CD14-positive monocyte (primary cell): ENCODE results near the gene POLD4. TPM values are rescaled to one million over a fixed set of nuclear protein-coding genes. Genes with fewer than 3 reads are reported as not detected.
A peak's percentile ranks its signal among the peaks of the same experiment; 100 is the strongest.

Experiments
- DNase-seq, 3 donors: peaks; one replicate each; pipeline ENCODE4 v3.0.0-alpha.2; 2011 to 2022
- H2AFZ ChIP-seq: 2 replicates; pipeline ENCODE4 v1.6.0; 2012; ENCODE audit warnings: mild to moderate bottlenecking, low read depth, low read length, inconsistent platforms; ENCODE audit not compliant: insufficient read depth, poor library complexity, severe bottlenecking
- H3K27ac ChIP-seq, 2 donors: 1 replicate in 1 of 2; 2 replicates in 1 of 2; pipeline ENCODE4 v1.5.1; 2012 to 2013; ENCODE audit warnings: low read length in 2 of 2, control low read depth in 1 of 2, inconsistent platforms in 1 of 2, low read depth in 1 of 2, mild to moderate bottlenecking in 1 of 2
- H3K27me3 ChIP-seq, 2 donors: one replicate each; pipeline versions ENCODE4 v1.6.0 to v1.6.1; 2011 to 2013; ENCODE audit warnings: low read length in 2 of 2; ENCODE audit not compliant: control insufficient read depth in 2 of 2, insufficient read depth in 2 of 2
- H3K36me3 ChIP-seq, 2 donors: replicated peaks in 1 of 2; 1 replicate in 1 of 2; 2 replicates in 1 of 2; pipeline versions ENCODE4 v1.5.1 to v1.6.1; 2012 to 2013; ENCODE audit warnings: low read length in 2 of 2, control low read depth in 1 of 2, inconsistent platforms in 1 of 2, mild to moderate bottlenecking in 1 of 2; ENCODE audit not compliant: insufficient read depth in 2 of 2, control insufficient read depth in 1 of 2
- H3K4me1 ChIP-seq, 2 donors: 1 replicate in 1 of 2; 2 replicates in 1 of 2; pipeline versions ENCODE4 v1.5.1 to v1.6.1; 2012 to 2013; ENCODE audit warnings: low read length in 2 of 2, control low read depth in 1 of 2, inconsistent platforms in 1 of 2, mild to moderate bottlenecking in 1 of 2, moderate library complexity in 1 of 2; ENCODE audit not compliant: insufficient read depth in 2 of 2, control insufficient read depth in 1 of 2
- H3K4me2 ChIP-seq: replicated peaks from 2 replicates; pipeline ENCODE3; 2012; ENCODE audit warnings: low read length, moderate library complexity, mild to moderate bottlenecking; ENCODE audit not compliant: poor library complexity, severe bottlenecking; ENCODE audit errors: extremely low read depth
- H3K4me3 ChIP-seq, 3 experiments: fragments of 200-600 bp in 1 of 3; sonication (generic) in 1 of 3; replicated peaks in 1 of 3; 1 replicate in 2 of 3; 2 replicates in 1 of 3; pipeline ENCODE4 v1.5.1; 2011 to 2013; ENCODE audit warnings: low read length in 3 of 3, mild to moderate bottlenecking in 3 of 3, control low read depth in 2 of 3, low read depth in 2 of 3, inconsistent platforms in 1 of 3, moderate library complexity in 1 of 3
- H3K79me2 ChIP-seq: 2 replicates; pipeline ENCODE4 v1.6.0; 2012; ENCODE audit warnings: mild to moderate bottlenecking, control low read depth, inconsistent platforms, low read length, moderate library complexity; ENCODE audit not compliant: insufficient read depth
- H3K9ac ChIP-seq: 2 replicates; pipeline ENCODE4 v1.6.0; 2017; ENCODE audit warnings: low read length, mild to moderate bottlenecking; ENCODE audit not compliant: insufficient read depth, poor library complexity, severe bottlenecking
- H3K9me3 ChIP-seq, 2 donors: replicated peaks in 1 of 2; 1 replicate in 1 of 2; 2 replicates in 1 of 2; pipeline versions ENCODE4 v1.5.1 to v1.6.1; 2012 to 2013; ENCODE audit warnings: low read length in 2 of 2, control low read depth in 1 of 2; ENCODE audit not compliant: control insufficient read depth in 1 of 2, insufficient read depth in 1 of 2
- H4K20me1 ChIP-seq: 2 replicates; pipeline ENCODE4 v1.6.0; 2012; ENCODE audit warnings: mild to moderate bottlenecking, low read length, control low read depth, moderate library complexity; ENCODE audit not compliant: insufficient read depth
- H3K27ac Mint-ChIP-seq, 7 donors: one replicate each; pipeline ENCODE4 v1.8.0; 2020; ENCODE audit warnings: mild to moderate bottlenecking in 7 of 7, mixed read lengths in 7 of 7, moderate library complexity in 6 of 7, inconsistent platforms in 2 of 7
- H3K27me3 Mint-ChIP-seq, 3 donors: one replicate each; pipeline ENCODE4 v1.8.0; 2021 to 2022; ENCODE audit warnings: low read depth in 3 of 3, mild to moderate bottlenecking in 3 of 3, mixed read lengths in 3 of 3, moderate library complexity in 3 of 3, inconsistent platforms in 1 of 3
- H3K36me3 Mint-ChIP-seq, 2 donors: one replicate each; pipeline ENCODE4 v1.8.0; 2020; ENCODE audit warnings: mixed read lengths in 2 of 2, inconsistent platforms in 1 of 2, mild to moderate bottlenecking in 1 of 2
- H3K4me1 Mint-ChIP-seq: one replicate; pipeline ENCODE4 v1.8.0; 2020; ENCODE audit warnings: mild to moderate bottlenecking, mixed read lengths
- H3K4me3 Mint-ChIP-seq, 2 donors: one replicate each; pipeline ENCODE4 v1.8.0; 2020; ENCODE audit warnings: mild to moderate bottlenecking in 2 of 2, mixed read lengths in 2 of 2, moderate library complexity in 1 of 2
- H3K9me3 Mint-ChIP-seq, 7 donors: one replicate each; pipeline ENCODE4 v1.8.0; 2020 to 2022; ENCODE audit warnings: mixed read lengths in 7 of 7, mild to moderate bottlenecking in 6 of 7, moderate library complexity in 6 of 7, inconsistent platforms in 2 of 7
- WGBS: methylation state at CpG from one replicate; pipeline ENCODE4 v1.1.5; 2013; ENCODE audit warnings: missing lambda C conversion rate; ENCODE audit not compliant: insufficient coverage; 5-methylcytosine and 5-hydroxymethylcytosine counted together
- intact Hi-C, 2 donors: fragments of 100-400 bp; cut with micrococcal nuclease; formaldehyde crosslinking; loops; one replicate each; pipeline versions ENCODE4 v1.15.0 to v1.15.1; 2023
- polyA plus RNA-seq, 3 donors: library from polyadenylated mRNA; depleted of rRNA in 1 of 3; unstranded in 2 of 3; stranded (reverse) in 1 of 3; fragments of 300-500 nt in 2 of 3; fragments of >200 nt in 1 of 3; fragmentation: Illumina TruSeq in 2 of 3; gene quantifications; 1 replicate in 2 of 3; 2 replicates in 1 of 3; pipeline ENCODE4 v1.2.3, GENCODE V29; 2012 to 2021
- TF ChIP-seq, protein P1 (sequence below): fragments of 200-600 bp; IDR thresholded peaks from one replicate; pipeline ENCODE4 v1.8.0; 2022; ENCODE audit warnings: antibody characterized with exemption, mild to moderate bottlenecking

The POLD4 gene
- polyA plus RNA-seq, 3 donors = 157 to 205 (median 176) TPM

DNA sequence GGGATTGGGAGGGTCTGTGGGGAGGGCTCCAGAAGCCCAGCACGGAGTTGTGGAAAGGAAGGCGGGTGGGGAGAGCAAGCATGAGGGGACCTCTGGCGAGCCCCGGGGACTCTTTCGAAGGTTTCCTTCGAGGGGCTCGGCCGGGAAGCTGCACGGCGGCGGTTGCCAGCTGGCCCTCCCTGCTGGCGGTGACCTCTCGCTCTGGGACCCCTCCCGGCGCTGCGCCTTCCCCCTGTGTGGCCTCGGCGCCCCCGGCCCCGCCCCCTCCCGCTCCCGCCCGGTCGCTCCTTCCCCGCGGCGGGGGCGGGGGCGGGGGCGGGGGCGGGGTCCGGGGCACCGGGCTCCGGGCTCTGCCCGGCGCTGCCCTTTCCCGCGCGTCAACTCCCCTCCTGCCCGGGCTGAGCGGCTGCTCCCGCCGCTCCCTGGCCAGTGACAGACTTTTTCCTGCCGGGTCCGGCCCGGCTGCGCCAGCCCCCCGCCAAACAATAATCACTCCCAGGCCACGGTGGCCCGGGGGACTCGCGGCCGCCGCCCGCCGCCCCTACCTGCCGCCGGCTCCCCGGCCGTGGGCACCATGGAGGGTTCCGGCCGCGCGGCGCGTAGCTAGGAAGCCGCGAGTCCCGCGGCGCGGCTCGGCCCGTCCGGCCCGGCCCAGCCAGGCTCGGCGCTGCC, 19.1 kb upstream of the POLD4 start:
- Histone ChIP-seq H3K36me3 (no peaks in the 10 kb centered on the region), H3K27ac (peak overlapping the region in 1 of 2 donors; percentile 77), H3K4me3 (peak overlapping the region; percentile 37 to 82 (median 51)), H4K20me1 (peaks cover 10% of the 10 kb centered on the region), H3K4me2 (peak overlapping the region; percentile 93), H3K79me2 (peaks cover 36% of the 10 kb centered on the region), H3K4me1 (peaks cover 44 to 59% of the 10 kb centered on the region in 2 donors), H3K9me3 (no peaks in the 10 kb centered on the region), H3K27me3 (no peaks in the 10 kb centered on the region), H3K9ac (peak overlapping the region; percentile 86), H2AFZ (peak overlapping the region; percentile 40)
- Mint-ChIP-seq H3K4me1 (peaks cover 61% of the 10 kb centered on the region), H3K27ac (peak overlapping the region in 3 of 7 donors; percentile 45 to 90 (median 86)), H3K27me3 (peaks cover 10 to 30% (median 15%) of the 10 kb centered on the region in 3 donors), H3K36me3 (peaks cover 18 to 22% of the 10 kb centered on the region in 2 donors), H3K9me3 (peaks cover 0 to 2% (median 0%) of the 10 kb centered on the region in 7 donors), H3K4me3 (peak overlapping the region; percentile 89 to 91)
- under 1% methylated on average over 65 of the region's 78 CpGs for WGBS
- intact Hi-C loops = loop anchor here in 1 of 2 donors (5.0 kb wide), 1 partner anchor 100 kb away; no protein-coding TSS in a partner anchor
- no peak for DNase-seq
- TF ChIP-seq, protein P1, sequence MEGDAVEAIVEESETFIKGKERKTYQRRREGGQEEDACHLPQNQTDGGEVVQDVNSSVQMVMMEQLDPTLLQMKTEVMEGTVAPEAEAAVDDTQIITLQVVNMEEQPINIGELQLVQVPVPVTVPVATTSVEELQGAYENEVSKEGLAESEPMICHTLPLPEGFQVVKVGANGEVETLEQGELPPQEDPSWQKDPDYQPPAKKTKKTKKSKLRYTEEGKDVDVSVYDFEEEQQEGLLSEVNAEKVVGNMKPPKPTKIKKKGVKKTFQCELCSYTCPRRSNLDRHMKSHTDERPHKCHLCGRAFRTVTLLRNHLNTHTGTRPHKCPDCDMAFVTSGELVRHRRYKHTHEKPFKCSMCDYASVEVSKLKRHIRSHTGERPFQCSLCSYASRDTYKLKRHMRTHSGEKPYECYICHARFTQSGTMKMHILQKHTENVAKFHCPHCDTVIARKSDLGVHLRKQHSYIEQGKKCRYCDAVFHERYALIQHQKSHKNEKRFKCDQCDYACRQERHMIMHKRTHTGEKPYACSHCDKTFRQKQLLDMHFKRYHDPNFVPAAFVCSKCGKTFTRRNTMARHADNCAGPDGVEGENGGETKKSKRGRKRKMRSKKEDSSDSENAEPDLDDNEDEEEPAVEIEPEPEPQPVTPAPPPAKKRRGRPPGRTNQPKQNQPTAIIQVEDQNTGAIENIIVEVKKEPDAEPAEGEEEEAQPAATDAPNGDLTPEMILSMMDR = no peak

DNA sequence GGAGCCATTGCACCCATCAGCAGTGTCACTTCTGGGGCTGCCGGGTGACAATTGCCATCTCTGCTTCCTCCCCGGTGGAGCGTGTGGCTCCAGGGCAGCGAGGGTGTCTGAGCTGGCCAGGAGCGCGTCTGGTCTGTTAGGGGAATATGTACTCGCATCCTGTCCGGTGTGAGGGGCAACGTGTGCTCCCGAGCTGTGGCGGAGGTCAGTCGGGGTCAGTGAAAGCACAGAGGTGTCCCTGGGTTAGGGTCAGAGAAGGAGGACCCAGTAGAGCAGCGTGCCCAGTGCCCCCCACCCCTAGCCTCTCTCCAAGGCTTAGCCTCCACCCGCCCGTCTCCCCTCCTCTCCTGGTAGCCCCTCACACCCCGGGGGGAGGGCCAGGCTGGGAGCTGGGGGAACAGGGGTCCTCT, 18.6 kb upstream of the POLD4 start:
- peaks cover 49 to 65% of the 10 kb centered on the region in 2 donors for H3K4me1 ChIP-seq
- H3K79me2 ChIP-seq = peaks cover 36% of the 10 kb centered on the region
- peak in 2 of 3 donors; percentile 37 to 46 for DNase-seq
- no peaks in the 10 kb centered on the region for H3K9me3 ChIP-seq
- intact Hi-C loops = loop anchor here (1.0 to 5.0 kb wide), 3 partner anchors 9 to 100 kb away; no protein-coding TSS in a partner anchor
- H3K27me3 Mint-ChIP-seq = peaks cover 9 to 32% (median 15%) of the 10 kb centered on the region in 3 donors
- peak overlapping the region in 1 of 2 donors; percentile 1 for H3K27ac ChIP-seq
- peak overlapping the region; percentile 37 to 82 (median 51) for H3K4me3 ChIP-seq
- peaks cover 65% of the 10 kb centered on the region for H3K4me1 Mint-ChIP-seq
- H3K4me2 ChIP-seq = peak overlapping the region; percentile 93
- H3K27ac Mint-ChIP-seq = peak overlapping the region; percentile 62 to 90 (median 86)
- H3K9me3 Mint-ChIP-seq = peaks cover 0 to 2% (median 0%) of the 10 kb centered on the region in 7 donors
- peaks cover 18 to 22% of the 10 kb centered on the region in 2 donors for H3K36me3 Mint-ChIP-seq
- peak overlapping the region; percentile 89 to 91 for H3K4me3 Mint-ChIP-seq
- no peaks in the 10 kb centered on the region for H3K27me3 ChIP-seq
- H4K20me1 ChIP-seq = peaks cover 10% of the 10 kb centered on the region
- H2AFZ ChIP-seq = peak overlapping the region; percentile 40
- TF ChIP-seq, protein P1 = no peak
- whole genome bisulfite sequencing = 0% methylated on average over 3 of the region's 16 CpGs
- no peaks in the 10 kb centered on the region for H3K36me3 ChIP-seq
- H3K9ac ChIP-seq = peak overlapping the region; percentile 35
